GM23338 (cell line): ENCODE data around the gene SYNPO. TPM values are rescaled to one million over a fixed set of nuclear protein-coding genes. Genes with fewer than 3 reads are reported as not detected.

ENCODE experiments used
- ATAC-seq: fragments of 200-7000 bp; cut with Tn5 transposase; 3 replicates; pipeline ENCODE4 v1.9.1; 2020
- DNase-seq: peaks from one replicate; pipeline ENCODE4 v3.0.0-alpha.2; 2015; ENCODE audit warnings: low spot score
- H2AFZ ChIP-seq: fragments of 200-600 bp; sonication (generic); 2 replicates; pipeline ENCODE4 v1.8.0; 2016; ENCODE audit warnings: antibody characterized with exemption, mild to moderate bottlenecking, moderate library complexity
- H3F3A ChIP-seq: fragments of 200-600 bp; sonication (generic); replicated peaks from 2 replicates; pipeline ENCODE4 v1.8.0; 2017; ENCODE audit warnings: antibody characterized with exemption, mixed run types, low read depth
- H3K27ac ChIP-seq: fragments of 200-600 bp; sonication (generic); 2 replicates; pipeline ENCODE4 v1.6.1; 2016; ENCODE audit warnings: low read depth
- H3K27me3 ChIP-seq: fragments of 200-600 bp; sonication (generic); 2 replicates; pipeline ENCODE4 v1.8.0; 2016; ENCODE audit warnings: mild to moderate bottlenecking, mixed run types, moderate library complexity; ENCODE audit not compliant: insufficient read depth
- H3K36me3 ChIP-seq: fragments of 200-600 bp; sonication (generic); 2 replicates; pipeline ENCODE4 v1.8.0; 2016; ENCODE audit warnings: mild to moderate bottlenecking; ENCODE audit not compliant: insufficient read depth
- H3K4me1 ChIP-seq: fragments of 200-600 bp; sonication (generic); 2 replicates; pipeline ENCODE4 v1.8.0; 2016; ENCODE audit warnings: mild to moderate bottlenecking, moderate library complexity; ENCODE audit not compliant: insufficient read depth
- H3K4me2 ChIP-seq: fragments of 200-600 bp; sonication (generic); 2 replicates; pipeline ENCODE4 v1.7.1; 2017; ENCODE audit warnings: mixed run types
- H3K4me3 ChIP-seq: fragments of 200-600 bp; sonication (generic); 2 replicates; pipeline ENCODE4 v1.6.1; 2016; ENCODE audit warnings: mixed run types
- H3K79me2 ChIP-seq: fragments of 200-600 bp; sonication (generic); replicated peaks from 2 replicates; pipeline ENCODE4 v1.8.0; 2017; ENCODE audit warnings: mild to moderate bottlenecking; ENCODE audit not compliant: insufficient read depth
- H3K9me2 ChIP-seq: fragments of 200-600 bp; sonication (generic); 2 replicates; pipeline ENCODE4 v1.8.0; 2017; ENCODE audit not compliant: insufficient read depth
- H4K20me1 ChIP-seq: fragments of 200-600 bp; sonication (generic); replicated peaks from 2 replicates; pipeline ENCODE4 v1.8.0; 2017; ENCODE audit warnings: mild to moderate bottlenecking; ENCODE audit not compliant: insufficient read depth
- H3K27ac Mint-ChIP-seq: 2 replicates; pipeline ENCODE4 v1.8.0; 2020; ENCODE audit warnings: inconsistent platforms, mild to moderate bottlenecking, moderate library complexity, mixed read lengths
- H3K27me3 Mint-ChIP-seq: 3 replicates; pipeline ENCODE4 v1.8.0; 2022; ENCODE audit warnings: low read depth, mild to moderate bottlenecking, moderate library complexity, mixed read lengths, inconsistent platforms; ENCODE audit not compliant: insufficient read depth, poor library complexity
- H3K36me3 Mint-ChIP-seq: 3 replicates; pipeline ENCODE4 v1.8.0; 2021; ENCODE audit warnings: low read depth, mild to moderate bottlenecking, inconsistent platforms, moderate library complexity, mixed read lengths
- H3K4me1 Mint-ChIP-seq: 3 replicates; pipeline ENCODE4 v1.8.0; 2020; ENCODE audit warnings: mild to moderate bottlenecking, inconsistent platforms, mixed read lengths
- H3K4me3 Mint-ChIP-seq: 3 replicates; pipeline ENCODE4 v1.8.0; 2021; ENCODE audit warnings: moderate library complexity, mild to moderate bottlenecking, inconsistent platforms, mixed read lengths
- H3K9me3 Mint-ChIP-seq: 3 replicates; pipeline ENCODE4 v1.8.0; 2020; ENCODE audit warnings: moderate library complexity, mild to moderate bottlenecking, inconsistent platforms, mixed read lengths
- CREB1 ChIP-seq: fragments of 250-450 bp; sonication (Bioruptor Pico); IDR thresholded peaks from 2 replicates; pipeline ENCODE4 v1.5.0; 2020; ENCODE audit warnings: low read depth, mild to moderate bottlenecking, moderate library complexity
- CTCF ChIP-seq, 2 experiments: fragments of 200-600 bp in 1 of 2; sonication (generic) in 1 of 2; conservative IDR thresholded peaks; 2 replicates each; pipeline versions ENCODE4 v1.5.1 to v1.6.1; 2016 to 2017; ENCODE audit warnings: antibody characterized with exemption in 2 of 2, low read depth in 2 of 2, mild to moderate bottlenecking in 2 of 2, moderate library complexity in 1 of 2
- ETS1 ChIP-seq: IDR thresholded peaks from 2 replicates; pipeline ENCODE4 v1.6.1; 2016; ENCODE audit warnings: antibody characterized with exemption
- EZH2 ChIP-seq: fragments of 200-600 bp; sonication (generic); IDR thresholded peaks from one replicate; pipeline ENCODE4 v1.8.0; 2017; ENCODE audit warnings: antibody characterized with exemption, mild to moderate bottlenecking, low read depth; ENCODE audit not compliant: unreplicated experiment
- EZH2phosphoT487 ChIP-seq: fragments of 200-600 bp; sonication (generic); IDR thresholded peaks from one replicate; pipeline ENCODE4 v1.8.1; 2018; ENCODE audit warnings: antibody characterized with exemption; ENCODE audit not compliant: unreplicated experiment
- NANOG ChIP-seq: IDR thresholded peaks from 2 replicates; pipeline ENCODE4 v1.6.1; 2016; ENCODE audit warnings: antibody characterized with exemption, borderline replicate concordance
- POLR2AphosphoS5 ChIP-seq: IDR thresholded peaks from 2 replicates; pipeline ENCODE4 v1.6.1; 2016; ENCODE audit warnings: antibody characterized with exemption, low read depth
- REST ChIP-seq: IDR thresholded peaks from one replicate; pipeline ENCODE4 v1.6.1; 2018; ENCODE audit warnings: antibody characterized with exemption; ENCODE audit not compliant: unreplicated experiment
- STAT1 ChIP-seq: IDR thresholded peaks from one replicate; pipeline ENCODE4 v1.6.1; 2016; ENCODE audit warnings: antibody characterized with exemption; ENCODE audit not compliant: unreplicated experiment
- ZNF114 ChIP-seq: fragments of 250-450 bp; sonication (Bioruptor Pico); IDR thresholded peaks from 2 replicates; pipeline ENCODE4 v1.5.0; 2020; ENCODE audit warnings: mild to moderate bottlenecking, moderate library complexity
- polyA plus RNA-seq: library from polyadenylated mRNA; unstranded; fragments of >200 nt; fragmentation: Nextera tagmentation; extraction: Ambion mirVana; gene quantifications from 2 replicates; pipeline ENCODE4 v1.2.1, GENCODE V29; 2016
- total RNA-seq: library from RNA; depleted of rRNA; stranded (reverse); fragments of >200 nt; shearing (Covaris generic); gene quantifications from 2 replicates; pipeline ENCODE4 v1.2.3, GENCODE V29; 2014

The SYNPO gene
- total and polyA plus RNA-seq, 2 experiments from 2014 or later = 0.16 to 1.3 TPM

- Histone ChIP-seq H3K4me3 (no peak overlapping the region), H3F3A (0 out of 2 replicates have a peak, but pooled peaks cover 5% of the 10 kb centered on the region), H3K4me2 (no peak overlapping the region), H3K27ac (no peak overlapping the region), H3K79me2 (no peaks in the 10 kb centered on the region), H3K27me3 (peaks cover 3% of the 10 kb centered on the region; the same call in 1 of the 2 replicates), H3K4me1 (no peaks in the 10 kb centered on the region), H2AFZ (no peak overlapping the region), H3K36me3 (no peaks in the 10 kb centered on the region), H3K9me2 (no peaks in the 10 kb centered on the region), H4K20me1 (no peaks in the 10 kb centered on the region)
- Mint-ChIP-seq H3K36me3 (no peaks in the 10 kb centered on the region), H3K27me3 (peaks cover 11% of the 10 kb centered on the region), H3K27ac (no peak overlapping the region), H3K9me3 (no peaks in the 10 kb centered on the region), H3K4me3 (no peak overlapping the region), H3K4me1 (peaks cover 27% of the 10 kb centered on the region)
- DNase-seq (no peak), ATAC-seq (no peak)
- no peak for TF ChIP-seq NANOG
- TF ChIP-seq CTCF (conservative IDR thresholded peaks at IDR 0.05; ENCODE audit: low read depth in 2 of 2) = no peak
- no peak for TF ChIP-seq POLR2AphosphoS5
- no peak for TF ChIP-seq STAT1
- no peak for TF ChIP-seq REST
- no peak for TF ChIP-seq ZNF114 (CRISPR knock-in tag)
- TF ChIP-seq CREB1 (CRISPR knock-in tag) = no peak
- no peak for TF ChIP-seq EZH2phosphoT487
- TF ChIP-seq EZH2 = no peak
- TF ChIP-seq ETS1 = no peak
These were observed 13.5 kb downstream of the SYNPO start for GRCh38 chr5:150653762-150654556.
